DOHH2 (cell line): Measurements from ENCODE around the gene POLA1.

ENCODE experiments used
- H3F3A ChIP-seq: fragments of 200-600 bp; sonication (generic), shearing (Covaris generic); 2 replicates; pipeline ENCODE4 v1.6.0; 2016; ENCODE audit warnings: antibody characterized with exemption, mild to moderate bottlenecking; ENCODE audit not compliant: control insufficient read depth, insufficient read depth
- H3K27ac ChIP-seq: fragments of 200-600 bp; sonication (generic); 2 replicates; pipeline ENCODE4 v1.5.1; 2014; ENCODE audit warnings: low read depth, mild to moderate bottlenecking, low read length, moderate library complexity
- H3K27me3 ChIP-seq: fragments of 200-600 bp; sonication (generic); 2 replicates; pipeline ENCODE4 v1.6.1; 2014; ENCODE audit warnings: mild to moderate bottlenecking, low read length, mixed read lengths; ENCODE audit not compliant: control insufficient read depth
- H3K36me3 ChIP-seq: fragments of 200-600 bp; sonication (generic); 2 replicates; pipeline ENCODE4 v1.6.1; 2014; ENCODE audit warnings: mild to moderate bottlenecking, low read length, moderate library complexity, mixed read lengths; ENCODE audit not compliant: control insufficient read depth
- H3K4me1 ChIP-seq: fragments of 200-600 bp; sonication (generic); 2 replicates; pipeline ENCODE4 v1.6.1; 2014; ENCODE audit warnings: mild to moderate bottlenecking, low read length, mixed read lengths; ENCODE audit not compliant: control insufficient read depth
- H3K4me2 ChIP-seq: fragments of 200-600 bp; sonication (generic); 2 replicates; pipeline ENCODE4 v1.6.0; 2014; ENCODE audit warnings: mild to moderate bottlenecking, low read length, moderate library complexity
- H3K4me3 ChIP-seq: fragments of 200-600 bp; sonication (generic); 2 replicates; pipeline ENCODE4 v1.5.1; 2014; ENCODE audit warnings: mild to moderate bottlenecking, low read length, mixed read lengths
- H3K79me2 ChIP-seq: fragments of 200-600 bp; sonication (generic); 2 replicates; pipeline ENCODE4 v1.6.1; 2014; ENCODE audit warnings: mild to moderate bottlenecking, low read length, mixed read lengths; ENCODE audit not compliant: control insufficient read depth
- H3K9me2 ChIP-seq: fragments of 200-600 bp; sonication (generic); replicated peaks from 2 replicates; pipeline ENCODE4 v1.6.1; 2014; ENCODE audit warnings: mild to moderate bottlenecking, low read length, mixed read lengths; ENCODE audit not compliant: control insufficient read depth
- H3K9me3 ChIP-seq: fragments of 200-600 bp; sonication (generic); 2 replicates; pipeline ENCODE4 v1.6.1; 2014; ENCODE audit warnings: antibody characterized with exemption, low read length, mixed read lengths; ENCODE audit not compliant: control insufficient read depth, insufficient read depth
- H4K20me1 ChIP-seq: fragments of 200-600 bp; sonication (generic); 2 replicates; pipeline ENCODE4 v1.6.0; 2014; ENCODE audit warnings: low read depth, mild to moderate bottlenecking, antibody characterized with exemption, low read length, moderate library complexity; ENCODE audit not compliant: control insufficient read depth, insufficient read depth
- EZH2phosphoT487 ChIP-seq: fragments of 200-600 bp; sonication (generic); IDR thresholded peaks from 2 replicates; pipeline ENCODE4 v1.6.1; 2017; ENCODE audit warnings: borderline replicate concordance, mild to moderate bottlenecking, antibody characterized with exemption, low read length, moderate library complexity, mixed read lengths
- TF ChIP-seq, protein P1 (sequence below): fragments of 200-600 bp; sonication (generic); IDR thresholded peaks from one replicate; pipeline ENCODE4 v1.5.1; 2014; ENCODE audit warnings: antibody characterized with exemption, mild to moderate bottlenecking, low read depth, low read length; ENCODE audit not compliant: poor library complexity, severe bottlenecking

The POLA1 gene

DNA sequence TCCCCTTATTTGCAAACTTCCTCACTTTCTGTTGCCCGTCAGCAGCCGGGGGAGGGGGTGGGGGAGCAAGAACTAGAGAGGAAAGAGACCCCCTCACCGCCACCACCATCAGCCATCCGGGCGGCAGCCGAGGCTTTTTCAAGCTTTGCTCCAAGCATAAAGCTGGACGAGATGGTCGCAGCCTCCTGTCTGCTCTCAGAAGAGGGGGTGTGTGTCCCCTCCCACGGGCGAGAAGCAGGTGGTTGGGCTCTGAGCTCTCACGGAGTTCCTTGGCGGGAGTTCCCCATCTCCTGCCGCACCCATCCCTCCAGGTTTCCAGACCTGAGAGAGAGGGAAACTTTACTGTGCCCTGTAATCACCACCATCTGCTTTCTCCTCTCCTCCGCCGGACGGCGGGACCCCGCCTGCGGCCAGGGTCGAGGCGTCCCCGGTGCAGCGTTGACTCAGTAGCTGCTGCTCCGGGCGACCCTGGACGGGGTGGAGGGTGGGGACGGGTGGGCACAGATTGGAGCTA is 326.7 kb downstream of the POLA1 start:
- Histone ChIP-seq H3K36me3 (no peaks in the 10 kb centered on the region), H3K4me1 (no peaks in the 10 kb centered on the region), H3K4me2 (peak overlapping the region; percentile 16; the same call in 1 of the 2 replicates), H3K27me3 (peaks cover 31% of the 10 kb centered on the region), H3K27ac (no peak overlapping the region), H4K20me1 (no peaks in the 10 kb centered on the region), H3K4me3 (no peak overlapping the region), H3K79me2 (no peaks in the 10 kb centered on the region), H3K9me3 (no peaks in the 10 kb centered on the region), H3F3A (no peaks in the 10 kb centered on the region), H3K9me2 (no peaks in the 10 kb centered on the region)
- no peak for TF ChIP-seq EZH2phosphoT487
- TF ChIP-seq, protein P1, sequence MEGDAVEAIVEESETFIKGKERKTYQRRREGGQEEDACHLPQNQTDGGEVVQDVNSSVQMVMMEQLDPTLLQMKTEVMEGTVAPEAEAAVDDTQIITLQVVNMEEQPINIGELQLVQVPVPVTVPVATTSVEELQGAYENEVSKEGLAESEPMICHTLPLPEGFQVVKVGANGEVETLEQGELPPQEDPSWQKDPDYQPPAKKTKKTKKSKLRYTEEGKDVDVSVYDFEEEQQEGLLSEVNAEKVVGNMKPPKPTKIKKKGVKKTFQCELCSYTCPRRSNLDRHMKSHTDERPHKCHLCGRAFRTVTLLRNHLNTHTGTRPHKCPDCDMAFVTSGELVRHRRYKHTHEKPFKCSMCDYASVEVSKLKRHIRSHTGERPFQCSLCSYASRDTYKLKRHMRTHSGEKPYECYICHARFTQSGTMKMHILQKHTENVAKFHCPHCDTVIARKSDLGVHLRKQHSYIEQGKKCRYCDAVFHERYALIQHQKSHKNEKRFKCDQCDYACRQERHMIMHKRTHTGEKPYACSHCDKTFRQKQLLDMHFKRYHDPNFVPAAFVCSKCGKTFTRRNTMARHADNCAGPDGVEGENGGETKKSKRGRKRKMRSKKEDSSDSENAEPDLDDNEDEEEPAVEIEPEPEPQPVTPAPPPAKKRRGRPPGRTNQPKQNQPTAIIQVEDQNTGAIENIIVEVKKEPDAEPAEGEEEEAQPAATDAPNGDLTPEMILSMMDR, result no peak

DNA sequence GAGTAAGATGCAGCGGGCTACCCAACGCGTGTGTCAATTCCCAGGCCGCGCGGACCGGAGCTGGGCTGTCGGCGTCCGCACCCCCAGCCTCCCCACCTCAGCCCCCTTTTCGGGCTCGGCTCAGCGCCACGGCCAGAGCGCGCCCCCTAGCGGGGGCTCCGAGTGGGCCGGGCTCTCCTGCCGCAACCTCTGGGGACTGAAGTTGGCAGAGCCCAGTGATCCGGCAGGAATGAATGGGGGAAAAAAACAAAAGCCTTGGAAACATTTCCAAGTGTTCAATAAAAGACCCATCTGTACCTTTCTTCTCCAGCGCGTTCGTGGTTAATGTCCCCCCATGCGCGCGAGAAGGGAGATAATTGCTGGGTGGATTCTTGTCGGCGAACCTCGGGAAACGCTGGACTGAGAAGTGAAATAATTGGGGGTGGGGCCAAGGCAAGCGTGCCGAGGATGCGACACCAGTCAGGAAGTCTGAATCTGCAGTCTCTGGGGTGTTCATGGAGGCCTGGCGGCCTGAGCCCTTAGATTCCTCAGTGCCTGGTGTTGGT is 327.3 kb downstream of the POLA1 start:
- TF ChIP-seq, protein P1, result peak; percentile 65
- no peak for TF ChIP-seq EZH2phosphoT487
- Histone ChIP-seq H3K9me3 (no peaks in the 10 kb centered on the region), H3F3A (no peaks in the 10 kb centered on the region), H3K79me2 (no peaks in the 10 kb centered on the region), H4K20me1 (no peaks in the 10 kb centered on the region), H3K9me2 (no peaks in the 10 kb centered on the region), H3K36me3 (no peaks in the 10 kb centered on the region), H3K4me1 (no peaks in the 10 kb centered on the region), H3K27ac (no peak overlapping the region), H3K27me3 (peaks cover 31% of the 10 kb centered on the region), H3K4me3 (no peak overlapping the region), H3K4me2 (peak overlapping the region; percentile 16; the same call in 1 of the 2 replicates)

DNA sequence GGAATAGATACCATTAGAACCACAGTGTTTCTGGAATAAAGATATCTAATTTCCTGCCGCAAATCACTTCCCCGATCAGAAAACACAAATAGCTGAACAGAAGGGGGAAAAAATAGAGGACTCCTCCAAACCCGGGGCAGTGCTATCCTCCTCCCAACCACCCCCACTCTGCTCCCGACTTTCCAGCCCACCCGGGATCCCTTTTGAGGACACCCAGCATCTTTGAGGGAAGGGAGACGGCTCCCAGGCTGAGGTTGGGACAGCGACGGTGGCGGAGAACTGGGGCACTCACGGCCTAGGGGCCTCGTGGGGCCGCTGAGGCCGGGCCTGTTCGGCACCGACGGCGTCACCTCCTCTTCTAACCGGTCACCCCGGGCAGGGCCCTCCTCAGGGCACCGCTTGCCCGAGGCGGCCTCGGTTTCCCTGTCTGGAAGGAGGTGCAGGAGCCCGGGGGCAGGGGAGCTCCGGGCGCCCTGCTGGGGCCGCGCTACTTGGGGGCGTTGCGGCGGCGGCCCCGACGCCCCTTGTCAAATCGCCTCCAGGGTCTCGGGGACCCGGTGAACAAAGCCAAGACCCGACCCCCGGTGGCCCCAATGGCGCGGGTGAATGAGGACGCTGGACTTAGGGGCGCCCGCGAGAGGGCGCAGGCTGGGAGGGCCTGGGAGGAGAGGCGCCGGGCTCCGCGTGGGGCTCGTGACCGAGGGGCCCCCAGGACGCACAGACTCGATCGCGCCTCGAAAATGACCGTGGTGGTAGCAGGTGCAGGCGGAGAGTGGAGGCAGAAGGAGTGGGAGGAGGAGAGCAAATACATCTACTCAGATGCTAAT is 329.0 kb downstream of the POLA1 start:
- H3K9me3 ChIP-seq, result no peaks in the 10 kb centered on the region
- H4K20me1 ChIP-seq, result no peaks in the 10 kb centered on the region
- no peaks in the 10 kb centered on the region for H3F3A ChIP-seq
- peaks cover 31% of the 10 kb centered on the region for H3K27me3 ChIP-seq
- H3K4me1 ChIP-seq, result no peaks in the 10 kb centered on the region
- H3K9me2 ChIP-seq, result no peaks in the 10 kb centered on the region
- H3K4me2 ChIP-seq, result no peak overlapping the region
- no peak overlapping the region for H3K4me3 ChIP-seq
- H3K79me2 ChIP-seq, result no peaks in the 10 kb centered on the region
- no peaks in the 10 kb centered on the region for H3K36me3 ChIP-seq
- H3K27ac ChIP-seq, result no peak overlapping the region
- TF ChIP-seq EZH2phosphoT487, result no peak
- TF ChIP-seq, protein P1, result no peak
